Measurements from ENCODE around the gene TLDC2. TPM values are rescaled to one million over a fixed set of nuclear protein-coding genes. Genes with fewer than 3 reads are reported as not detected.

TLDC2 gene
- total and polyA plus RNA-seq, 2 donors (not counting 1 experiment from before 2014, with no cell fraction given): under 0.01 to 0.09 TPM

DNA sequence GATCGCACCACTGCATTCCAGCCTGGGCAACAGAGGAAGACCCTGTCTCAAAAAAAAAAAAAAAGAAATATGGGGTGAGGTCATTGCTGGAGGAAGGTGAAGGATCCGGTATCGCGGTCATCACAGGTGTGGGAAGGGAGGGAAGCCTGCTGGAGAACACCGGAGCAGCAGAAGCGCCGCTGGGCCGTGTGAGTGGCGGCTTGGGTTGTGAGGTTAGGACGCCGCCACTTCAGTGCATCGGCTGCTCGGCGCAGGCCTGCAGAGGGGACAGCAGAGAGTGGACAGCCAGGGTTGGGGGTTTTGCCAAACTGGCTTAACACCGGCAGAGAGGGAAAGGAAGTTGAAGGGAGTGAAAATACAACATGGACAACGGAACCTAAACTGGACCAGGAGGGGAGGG is 5.4 kb downstream of the TLDC2 start:
- no peak for DNase-seq (ENCODE audit: low read depth in 2 of 2)

DNA sequence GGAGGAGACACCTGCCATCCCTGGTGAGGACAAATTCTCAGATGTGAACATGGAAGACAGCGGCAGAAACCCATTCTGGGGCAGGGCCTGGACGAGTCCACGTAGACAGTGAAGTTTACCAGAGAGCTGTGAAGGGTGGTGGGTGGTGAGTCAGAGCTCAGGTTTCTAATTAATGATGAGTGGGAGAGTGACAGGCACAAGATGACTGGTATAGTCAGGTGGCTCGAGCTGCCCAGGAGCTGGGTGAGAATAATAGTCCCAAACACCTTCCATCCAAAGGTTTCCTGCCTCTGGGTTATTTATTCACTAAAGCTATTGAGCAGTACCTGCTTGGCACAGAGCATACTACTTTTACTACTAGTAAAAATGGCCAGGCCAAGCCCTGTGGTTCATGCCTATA is 6.0 kb downstream of the TLDC2 start:
- no peak overlapping the region for H2AFZ ChIP-seq (ENCODE audit: low read length)

More for the DNA sequence above, 5.4 kb downstream of the TLDC2 start:
- H3K4me3 ChIP-seq (replicated peaks in 1 of 4; ENCODE audit: control extremely low read depth in 1 of 4, insufficient read depth in 1 of 4, low read depth in 3 of 4, low read length in 4 of 4): no peak overlapping the region
- no peak overlapping the region for H3K9ac ChIP-seq (ENCODE audit: insufficient read depth, low read length)
- H3K9me3 ChIP-seq (ENCODE audit: control insufficient read depth, insufficient read depth, low read depth, low read length): no peaks in the 10 kb centered on the region
- no peaks in the 10 kb centered on the region for H3K4me1 ChIP-seq (ENCODE audit: control insufficient read depth, extremely low read depth, insufficient read depth, low read length)
- no peak overlapping the region for H3K27ac ChIP-seq (ENCODE audit: insufficient read depth, low read length)
- TF ChIP-seq EZH2 (IDR thresholded peaks at IDR 0.05; ENCODE audit: low read length, missing control alignments): no peak
- TF ChIP-seq, protein P1, sequence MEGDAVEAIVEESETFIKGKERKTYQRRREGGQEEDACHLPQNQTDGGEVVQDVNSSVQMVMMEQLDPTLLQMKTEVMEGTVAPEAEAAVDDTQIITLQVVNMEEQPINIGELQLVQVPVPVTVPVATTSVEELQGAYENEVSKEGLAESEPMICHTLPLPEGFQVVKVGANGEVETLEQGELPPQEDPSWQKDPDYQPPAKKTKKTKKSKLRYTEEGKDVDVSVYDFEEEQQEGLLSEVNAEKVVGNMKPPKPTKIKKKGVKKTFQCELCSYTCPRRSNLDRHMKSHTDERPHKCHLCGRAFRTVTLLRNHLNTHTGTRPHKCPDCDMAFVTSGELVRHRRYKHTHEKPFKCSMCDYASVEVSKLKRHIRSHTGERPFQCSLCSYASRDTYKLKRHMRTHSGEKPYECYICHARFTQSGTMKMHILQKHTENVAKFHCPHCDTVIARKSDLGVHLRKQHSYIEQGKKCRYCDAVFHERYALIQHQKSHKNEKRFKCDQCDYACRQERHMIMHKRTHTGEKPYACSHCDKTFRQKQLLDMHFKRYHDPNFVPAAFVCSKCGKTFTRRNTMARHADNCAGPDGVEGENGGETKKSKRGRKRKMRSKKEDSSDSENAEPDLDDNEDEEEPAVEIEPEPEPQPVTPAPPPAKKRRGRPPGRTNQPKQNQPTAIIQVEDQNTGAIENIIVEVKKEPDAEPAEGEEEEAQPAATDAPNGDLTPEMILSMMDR (conservative IDR thresholded peaks at IDR 0.05 in 1 of 2, IDR thresholded peaks at IDR 0.05 in 1 of 2; ENCODE audit: low read depth in 1 of 2, low read length in 2 of 2): no peak
- H3K27me3 ChIP-seq (ENCODE audit: control insufficient read depth, insufficient read depth, low read length): no peaks in the 10 kb centered on the region
- no peaks in the 10 kb centered on the region for H3K79me2 ChIP-seq (ENCODE audit: control insufficient read depth, insufficient read depth, low read length)
- no peak overlapping the region for H2AFZ ChIP-seq (ENCODE audit: low read length)
- H3K36me3 ChIP-seq (ENCODE audit: control insufficient read depth, insufficient read depth, low read length): no peaks in the 10 kb centered on the region
- H3K4me2 ChIP-seq (ENCODE audit: extremely low read depth, insufficient read depth, low read length): no peak overlapping the region
- H4K20me1 ChIP-seq (ENCODE audit: control insufficient read depth, extremely low read depth, insufficient read depth, low read length): no peaks in the 10 kb centered on the region

DNA sequence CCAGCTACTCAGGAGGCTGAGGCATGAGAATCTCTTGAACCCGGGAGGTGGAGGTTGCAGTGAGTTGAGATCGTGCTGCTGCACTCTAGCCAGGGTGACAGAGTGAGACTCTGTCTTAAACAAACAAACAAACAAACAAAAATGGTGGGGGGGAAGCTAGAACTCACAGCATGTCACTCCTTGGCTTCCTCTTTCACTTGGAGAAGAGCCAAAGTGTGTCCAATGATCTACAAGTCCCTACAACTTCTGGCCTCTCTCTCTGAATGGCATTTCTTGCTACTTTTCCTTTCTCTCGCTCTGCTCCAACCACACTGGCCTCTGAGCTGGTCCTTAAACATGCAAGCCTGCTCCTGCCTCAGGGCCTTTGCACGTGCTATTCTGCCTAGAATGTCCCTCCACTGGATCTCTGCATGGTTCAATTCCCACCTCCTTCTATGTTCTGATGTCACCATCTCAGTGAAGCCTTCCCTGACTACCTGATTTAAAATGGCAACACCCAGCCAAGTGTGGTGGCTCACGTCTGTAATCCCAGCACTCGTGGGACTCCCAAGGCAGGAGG is 8.1 kb downstream of the TLDC2 start:
- peaks cover 6% of the 10 kb centered on the region for H3K4me1 ChIP-seq (ENCODE audit: control insufficient read depth, extremely low read depth, insufficient read depth, low read length)
- no peak for TF ChIP-seq EZH2 (IDR thresholded peaks at IDR 0.05; ENCODE audit: low read length, missing control alignments)
- TF ChIP-seq, protein P1 (conservative IDR thresholded peaks at IDR 0.05 in 1 of 2, IDR thresholded peaks at IDR 0.05 in 1 of 2; ENCODE audit: low read depth in 1 of 2, low read length in 2 of 2): no peak
- DNase-seq (ENCODE audit: low read depth in 2 of 2): no peak

More for the DNA sequence above, 6.0 kb downstream of the TLDC2 start:
- no peaks in the 10 kb centered on the region for H4K20me1 ChIP-seq (ENCODE audit: control insufficient read depth, extremely low read depth, insufficient read depth, low read length)
- DNase-seq (ENCODE audit: low read depth in 2 of 2): peak in 1 of 2 donors; percentile 32
- H3K4me1 ChIP-seq (ENCODE audit: control insufficient read depth, extremely low read depth, insufficient read depth, low read length): no peaks in the 10 kb centered on the region
- H3K36me3 ChIP-seq (ENCODE audit: control insufficient read depth, insufficient read depth, low read length): no peaks in the 10 kb centered on the region
- no peak overlapping the region for H3K4me3 ChIP-seq (replicated peaks in 1 of 4; ENCODE audit: control extremely low read depth in 1 of 4, insufficient read depth in 1 of 4, low read depth in 3 of 4, low read length in 4 of 4)
- no peak overlapping the region for H3K4me2 ChIP-seq (ENCODE audit: extremely low read depth, insufficient read depth, low read length)
- no peaks in the 10 kb centered on the region for H3K27me3 ChIP-seq (ENCODE audit: control insufficient read depth, insufficient read depth, low read length)
- TF ChIP-seq EZH2 (IDR thresholded peaks at IDR 0.05; ENCODE audit: low read length, missing control alignments): no peak
- TF ChIP-seq, protein P1 (conservative IDR thresholded peaks at IDR 0.05 in 1 of 2, IDR thresholded peaks at IDR 0.05 in 1 of 2; ENCODE audit: low read depth in 1 of 2, low read length in 2 of 2): no peak
- H3K79me2 ChIP-seq (ENCODE audit: control insufficient read depth, insufficient read depth, low read length): no peaks in the 10 kb centered on the region
- H3K9me3 ChIP-seq (ENCODE audit: control insufficient read depth, insufficient read depth, low read depth, low read length): no peaks in the 10 kb centered on the region
- no peak overlapping the region for H3K27ac ChIP-seq (ENCODE audit: insufficient read depth, low read length)
- H3K9ac ChIP-seq (ENCODE audit: insufficient read depth, low read length): no peak overlapping the region

More for the DNA sequence above, 8.1 kb downstream of the TLDC2 start:
- Histone ChIP-seq H4K20me1 (ENCODE audit: control insufficient read depth, extremely low read depth, insufficient read depth, low read length) (no peaks in the 10 kb centered on the region), H3K27ac (ENCODE audit: insufficient read depth, low read length) (no peak overlapping the region), H2AFZ (ENCODE audit: low read length) (no peak overlapping the region), H3K4me3 (replicated peaks in 1 of 4; ENCODE audit: control extremely low read depth in 1 of 4, insufficient read depth in 1 of 4, low read depth in 3 of 4, low read length in 4 of 4) (no peak overlapping the region), H3K4me2 (ENCODE audit: extremely low read depth, insufficient read depth, low read length) (no peak overlapping the region), H3K9ac (ENCODE audit: insufficient read depth, low read length) (no peak overlapping the region), H3K79me2 (ENCODE audit: control insufficient read depth, insufficient read depth, low read length) (no peaks in the 10 kb centered on the region), H3K9me3 (ENCODE audit: control insufficient read depth, insufficient read depth, low read depth, low read length) (no peaks in the 10 kb centered on the region), H3K27me3 (ENCODE audit: control insufficient read depth, insufficient read depth, low read length) (no peaks in the 10 kb centered on the region), H3K36me3 (ENCODE audit: control insufficient read depth, insufficient read depth, low read length) (no peaks in the 10 kb centered on the region)
